Colonic mucosa (tissue), 4 donors: Measurements from ENCODE around the gene PCBD1. TPM values are rescaled to one million over a fixed set of nuclear protein-coding genes. Genes with fewer than 3 reads are reported as not detected.

Experiments
- DNase-seq: peaks from one replicate; pipeline ENCODE4 v3.0.0-alpha.2; 2020
- H3K27ac ChIP-seq: fragments of 200-600 bp; one replicate; pipeline ENCODE4 v1.8.0; 2021
- H3K27me3 ChIP-seq: fragments of 200-600 bp; one replicate; pipeline ENCODE4 v1.8.0; 2021
- H3K36me3 ChIP-seq: fragments of 200-600 bp; one replicate; pipeline ENCODE4 v1.8.0; 2021
- H3K4me1 ChIP-seq: fragments of 200-600 bp; one replicate; pipeline ENCODE4 v1.8.0; 2021; ENCODE audit warnings: mild to moderate bottlenecking
- H3K4me3 ChIP-seq: fragments of 200-600 bp; one replicate; pipeline ENCODE4 v1.8.0; 2021
- H3K9ac ChIP-seq, 2 donors: one replicate each; pipeline ENCODE4 v1.7.0; 2013; ENCODE audit warnings: control low read depth in 2 of 2, low read depth in 2 of 2, low read length in 2 of 2
- H3K9me3 ChIP-seq: fragments of 200-600 bp; one replicate; pipeline ENCODE4 v1.8.0; 2021
- CTCF ChIP-seq: fragments of 200-600 bp; IDR thresholded peaks from one replicate; pipeline ENCODE4 v1.8.0; 2022; ENCODE audit warnings: antibody characterized with exemption, mild to moderate bottlenecking
- intact Hi-C: fragments of 100-400 bp; cut with DNase I; formaldehyde crosslinking; loops from one replicate; pipeline ENCODE4 v1.14.1; 2022
- total RNA-seq, 2 donors: library from RNA; stranded (reverse); fragmentation: NEBNext Ultra II Directional in 1 of 2; extraction: Animal tissue kit (Norgen Biotek cat#: 25700) in 1 of 2; gene quantifications; one replicate each; pipeline ENCODE4 v1.2.1, GENCODE V29; 2021
- donor health status: healthy.
- donor health status: DM: no; HTN: no; CAD: no.
- donor health status: DM: no; HTN: no; CAD: no.

PCBD1 gene
- total RNA-seq, 2 donors from 2014 or later, result 96.4 to 196 TPM

- Histone ChIP-seq H3K27ac (no peak overlapping the region), H3K9me3 (no peaks in the 10 kb centered on the region), H3K36me3 (no peaks in the 10 kb centered on the region), H3K9ac (no peak overlapping the region), H3K27me3 (no peaks in the 10 kb centered on the region), H3K4me1 (no peaks in the 10 kb centered on the region), H3K4me3 (no peak overlapping the region)
- TF ChIP-seq CTCF, result no peak
- DNase-seq, result no peak
- intact Hi-C loops, result no loop called here
These were observed 24.2 kb upstream of the PCBD1 start for GRCh38 chr10:70912556-70912955.

DNA sequence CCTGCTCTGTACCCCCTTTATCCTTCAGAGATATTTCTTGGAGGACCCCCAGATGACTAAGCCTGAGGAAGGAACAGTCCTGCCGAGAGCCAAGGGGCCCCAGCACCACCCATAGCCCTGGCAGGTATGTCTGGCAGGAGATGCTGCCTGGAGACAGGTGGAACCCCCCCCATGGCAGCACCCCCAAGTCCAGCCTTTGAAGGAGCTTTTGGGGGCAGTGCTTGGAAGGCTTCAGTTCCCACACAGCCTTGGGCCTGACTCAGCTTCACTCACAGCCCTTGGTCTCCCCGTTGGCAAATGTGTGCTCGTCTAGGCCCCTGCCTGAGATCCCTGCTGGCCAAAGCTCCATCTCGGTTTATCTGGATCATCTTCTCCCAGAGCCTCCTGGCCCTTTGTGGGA, 23.0 kb upstream of the PCBD1 start:
- no peaks in the 10 kb centered on the region for H3K9me3 ChIP-seq
- H3K4me3 ChIP-seq, result no peak overlapping the region
- no peaks in the 10 kb centered on the region for H3K4me1 ChIP-seq
- H3K9ac ChIP-seq, result no peak overlapping the region
- H3K36me3 ChIP-seq, result no peaks in the 10 kb centered on the region
- no peak for DNase-seq
- no peak for TF ChIP-seq CTCF
- intact Hi-C loops, result no loop called here
- no peaks in the 10 kb centered on the region for H3K27me3 ChIP-seq
- no peak overlapping the region for H3K27ac ChIP-seq

- no peak for DNase-seq
- Histone ChIP-seq H3K4me1 (no peaks in the 10 kb centered on the region), H3K9me3 (no peaks in the 10 kb centered on the region), H3K27ac (no peak overlapping the region), H3K4me3 (no peak overlapping the region), H3K27me3 (no peaks in the 10 kb centered on the region), H3K9ac (no peak overlapping the region), H3K36me3 (no peaks in the 10 kb centered on the region)
- intact Hi-C loops, result no loop called here
- no peak for TF ChIP-seq CTCF
These were observed 22.3 kb upstream of the PCBD1 start for GRCh38 chr10:70910486-70911341.

DNA sequence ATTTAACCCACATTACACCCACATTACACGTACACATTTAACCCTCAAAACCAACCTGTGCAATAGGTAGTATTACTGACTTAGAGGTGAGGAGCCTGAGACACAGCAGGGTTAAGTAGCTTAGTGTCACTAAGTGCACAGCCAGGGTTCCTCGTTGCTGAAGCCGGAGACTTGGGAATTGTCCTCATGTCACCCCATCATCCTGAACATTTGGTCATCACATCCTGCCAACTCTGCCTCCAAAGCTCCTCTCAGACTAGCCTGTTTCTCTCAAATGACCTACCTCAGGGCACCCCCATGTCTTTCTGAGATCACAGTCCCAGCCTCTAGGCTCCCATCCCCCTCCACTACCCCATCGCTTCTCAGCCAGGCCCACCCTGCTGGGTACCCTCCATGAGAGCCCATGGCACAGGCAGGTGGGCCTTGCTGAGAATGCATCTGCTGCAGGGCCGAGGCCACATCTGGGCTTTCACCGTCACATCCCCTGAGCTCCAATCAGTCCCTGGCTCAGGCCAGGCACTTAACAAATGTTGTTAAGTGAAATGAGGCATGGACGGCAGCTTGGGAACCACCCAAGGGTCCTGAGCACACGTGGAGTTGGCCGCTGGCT, 21.1 kb upstream of the PCBD1 start:
- H3K4me1 ChIP-seq, result no peaks in the 10 kb centered on the region
- no peak overlapping the region for H3K27ac ChIP-seq
- no peak overlapping the region for H3K4me3 ChIP-seq
- no peaks in the 10 kb centered on the region for H3K27me3 ChIP-seq
- no peaks in the 10 kb centered on the region for H3K36me3 ChIP-seq
- intact Hi-C loops, result no loop called here
- TF ChIP-seq CTCF, result no peak
- H3K9ac ChIP-seq, result no peak overlapping the region
- no peak for DNase-seq
- H3K9me3 ChIP-seq, result no peaks in the 10 kb centered on the region

DNA sequence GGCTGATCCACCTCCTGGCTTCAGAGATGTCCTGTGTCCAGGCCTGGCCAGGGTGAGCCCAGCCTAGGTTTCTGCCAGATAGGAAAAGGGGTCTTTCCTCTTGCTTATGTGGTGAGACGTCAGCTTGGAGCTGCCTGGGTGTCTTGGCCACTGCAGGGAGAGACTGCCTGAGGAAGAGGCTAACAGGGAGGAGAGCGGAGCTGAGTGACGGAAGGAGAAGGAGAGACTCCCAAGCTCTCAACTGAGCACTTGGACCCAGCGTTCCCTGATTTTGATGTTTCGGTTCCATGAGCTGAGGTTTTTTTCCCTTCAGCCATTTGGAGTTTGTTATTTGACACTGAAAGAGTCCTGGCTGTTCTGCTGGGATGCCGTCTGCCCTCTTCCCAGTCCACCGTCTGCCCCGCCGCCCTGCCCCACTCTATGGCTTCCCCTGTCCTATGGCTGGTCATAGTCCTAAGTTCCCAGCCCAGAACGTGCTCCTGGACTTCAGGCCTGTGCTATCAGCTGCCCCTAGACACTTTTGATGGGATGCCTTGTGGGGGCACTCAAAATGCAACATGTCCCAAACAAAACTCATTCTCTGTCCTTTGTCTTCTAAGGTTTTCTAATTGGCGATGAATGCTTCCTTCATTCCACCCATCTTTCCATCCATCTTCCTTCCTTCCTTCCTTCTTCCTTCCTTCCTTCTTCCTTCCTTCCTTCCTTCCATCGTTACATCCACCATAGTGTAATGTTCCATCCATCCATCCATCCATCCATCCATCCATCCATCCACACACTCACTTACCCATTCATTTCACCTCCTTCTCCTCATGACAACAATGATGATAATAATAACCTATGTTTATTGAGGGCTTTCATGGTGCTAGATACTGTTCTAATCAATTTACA, 20.3 kb upstream of the PCBD1 start:
- no peak overlapping the region for H3K9ac ChIP-seq
- no peaks in the 10 kb centered on the region for H3K4me1 ChIP-seq
- no peak for DNase-seq
- no peaks in the 10 kb centered on the region for H3K27me3 ChIP-seq
- no peak for TF ChIP-seq CTCF
- intact Hi-C loops, result no loop called here
- H3K27ac ChIP-seq, result no peak overlapping the region
- no peaks in the 10 kb centered on the region for H3K9me3 ChIP-seq
- H3K4me3 ChIP-seq, result no peak overlapping the region
- H3K36me3 ChIP-seq, result no peaks in the 10 kb centered on the region
